ENCODE results near the gene TMEM234.
A peak's percentile ranks its signal among the peaks of the same experiment; 100 is the strongest.

TMEM234 gene

DNA sequence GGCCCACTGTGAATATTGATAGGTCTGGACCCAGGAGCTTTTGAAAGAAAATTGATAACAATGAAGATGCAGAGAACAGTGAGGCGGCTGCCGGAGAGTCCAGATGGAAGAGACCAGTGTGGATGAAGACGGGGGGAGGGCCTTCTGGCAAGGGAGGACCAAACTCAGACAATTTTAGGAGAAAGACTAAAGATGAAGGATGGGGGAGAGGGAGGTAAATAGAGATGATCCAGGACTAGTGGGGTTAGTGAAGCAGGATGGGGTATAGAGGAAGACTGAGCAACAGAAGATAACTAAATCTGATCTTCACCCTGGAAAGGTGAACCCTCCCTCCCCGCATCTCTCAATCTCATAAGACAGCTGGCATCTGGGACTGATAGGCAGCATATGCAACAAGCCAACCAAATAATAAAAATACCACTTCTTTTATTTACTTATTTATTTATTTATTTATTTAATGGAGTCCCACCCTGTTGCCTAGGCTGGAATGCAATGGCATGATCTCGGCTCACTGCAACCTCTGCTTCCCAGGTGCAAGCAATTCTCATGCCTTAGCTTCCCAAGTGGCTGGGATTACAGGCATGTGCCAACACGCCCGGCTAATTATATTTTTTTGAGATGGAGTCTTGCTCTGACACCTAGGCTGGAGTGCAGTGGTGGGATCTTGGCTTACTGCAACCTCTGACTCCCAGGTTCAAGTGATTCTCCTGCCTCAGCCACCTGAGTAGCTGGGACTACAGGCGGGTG is 10.6 kb upstream of the TMEM234 start:
- WGBS (ENCODE audit: extremely low coverage, insufficient coverage, low lambda C conversion rate): no CpG with 5 or more reads among the region's 8 CpGs
- H4K8ac ChIP-seq (ENCODE audit: low read depth, low read length): no peak overlapping the region
- H3K4me1 ChIP-seq (ENCODE audit: control insufficient read depth, low read depth, low read length): no peaks in the 10 kb centered on the region
- no peaks in the 10 kb centered on the region for H3K79me2 ChIP-seq (ENCODE audit: control insufficient read depth, insufficient read depth, low read length)
- H3K27me3 ChIP-seq (ENCODE audit: insufficient read depth, low read length, poor library complexity): no peaks in the 10 kb centered on the region
- H3K9ac ChIP-seq (ENCODE audit: low read length): no peak overlapping the region
- H2BK120ac ChIP-seq (ENCODE audit: low read depth, low read length): no peak overlapping the region
- H3K23ac ChIP-seq (ENCODE audit: low read length): no peak overlapping the region
- no peak overlapping the region for H3K56ac ChIP-seq (ENCODE audit: low read length)
- H2BK5ac ChIP-seq (ENCODE audit: low read length): no peak overlapping the region
- H3K18ac ChIP-seq (ENCODE audit: low read length): no peak overlapping the region
- no peak overlapping the region for H3K27ac ChIP-seq (ENCODE audit: low read depth, low read length)
- no peak overlapping the region for H4K5ac ChIP-seq (ENCODE audit: low read length)
- peaks cover 13% of the 10 kb centered on the region for H3K36me3 ChIP-seq (ENCODE audit: control insufficient read depth, insufficient read depth, low read length)
- H3K4me2 ChIP-seq (ENCODE audit: low read length): no peak overlapping the region
- no peak overlapping the region for H3K4ac ChIP-seq (ENCODE audit: low read depth, low read length)
- no peak for DNase-seq
- no peak overlapping the region for H2BK15ac ChIP-seq (replicated peaks; ENCODE audit: low read depth)
- no peaks in the 10 kb centered on the region for H3K79me1 ChIP-seq (ENCODE audit: low read length)
- H2AK5ac ChIP-seq (ENCODE audit: low read length): no peak overlapping the region
- H3K4me3 ChIP-seq (ENCODE audit: low read length): no peak overlapping the region

DNA sequence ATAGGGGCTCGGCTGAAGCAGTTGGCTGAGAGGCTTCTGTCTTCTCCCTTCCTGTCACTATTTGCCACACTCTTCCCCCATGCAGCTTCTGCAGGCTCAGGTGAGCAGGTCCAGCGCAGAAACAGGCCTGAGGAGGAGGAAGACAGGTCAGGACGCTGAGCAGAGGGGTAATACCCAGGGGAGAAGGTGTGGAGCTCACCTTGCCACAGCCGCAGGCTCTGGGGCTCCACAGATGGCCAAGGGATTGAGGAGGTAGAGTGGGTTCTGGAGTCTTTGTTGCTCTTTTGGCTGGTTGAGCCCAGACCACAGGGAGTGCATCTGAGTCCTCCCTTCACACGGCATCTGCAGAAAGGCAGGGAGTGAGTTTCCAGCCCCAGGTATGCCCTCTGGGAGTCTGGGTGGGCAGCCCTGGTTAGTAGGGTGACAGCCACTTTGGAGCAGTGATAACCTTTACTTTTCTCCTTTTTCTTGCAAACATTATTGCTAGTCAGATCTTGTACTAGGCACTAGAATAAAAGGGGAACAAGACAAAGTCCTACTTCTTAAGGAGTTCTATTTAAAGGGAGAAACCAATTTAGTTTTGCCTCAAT is 9.8 kb upstream of the TMEM234 start:
- Histone ChIP-seq H2BK5ac (ENCODE audit: low read length) (no peak overlapping the region), H3K4me2 (ENCODE audit: low read length) (no peak overlapping the region), H4K5ac (ENCODE audit: low read length) (no peak overlapping the region), H3K27me3 (ENCODE audit: insufficient read depth, low read length, poor library complexity) (no peaks in the 10 kb centered on the region), H3K79me1 (ENCODE audit: low read length) (no peaks in the 10 kb centered on the region), H3K36me3 (ENCODE audit: control insufficient read depth, insufficient read depth, low read length) (peaks cover 13% of the 10 kb centered on the region), H3K23ac (ENCODE audit: low read length) (no peak overlapping the region), H4K8ac (ENCODE audit: low read depth, low read length) (no peak overlapping the region), H3K27ac (ENCODE audit: low read depth, low read length) (no peak overlapping the region), H3K4me1 (ENCODE audit: control insufficient read depth, low read depth, low read length) (no peaks in the 10 kb centered on the region), H3K9ac (ENCODE audit: low read length) (no peak overlapping the region), H3K4me3 (ENCODE audit: low read length) (no peak overlapping the region), H2BK15ac (replicated peaks; ENCODE audit: low read depth) (no peak overlapping the region), H3K4ac (ENCODE audit: low read depth, low read length) (no peak overlapping the region), H2BK120ac (ENCODE audit: low read depth, low read length) (no peak overlapping the region), H3K56ac (ENCODE audit: low read length) (no peak overlapping the region), H3K79me2 (ENCODE audit: control insufficient read depth, insufficient read depth, low read length) (no peaks in the 10 kb centered on the region), H3K18ac (ENCODE audit: low read length) (no peak overlapping the region), H2AK5ac (ENCODE audit: low read length) (no peak overlapping the region)
- WGBS (ENCODE audit: extremely low coverage, insufficient coverage, low lambda C conversion rate): no CpG with 5 or more reads among the region's 5 CpGs
- no peak for DNase-seq

DNA sequence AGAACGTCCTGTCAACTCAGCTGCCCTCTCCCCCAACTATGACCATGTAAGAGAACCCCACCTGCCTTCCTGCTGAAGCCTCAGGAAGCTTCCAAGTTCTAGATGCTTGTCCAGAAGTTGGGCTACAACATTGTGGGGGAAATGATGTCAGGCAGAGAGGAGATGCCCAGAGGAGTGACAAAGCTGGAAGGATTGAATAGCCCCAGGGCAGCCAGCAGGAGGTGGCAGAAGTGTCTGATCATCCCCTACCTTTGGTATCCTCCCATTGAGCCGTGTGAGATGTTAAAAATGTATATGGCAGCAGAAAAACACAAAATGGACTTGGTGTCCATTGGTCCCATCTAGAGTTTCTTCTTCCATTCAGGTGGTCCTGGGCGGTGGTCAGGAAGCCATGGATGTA is 6.6 kb upstream of the TMEM234 start:
- Histone ChIP-seq H3K27me3 (ENCODE audit: insufficient read depth, low read length, poor library complexity) (no peaks in the 10 kb centered on the region), H2AK5ac (ENCODE audit: low read length) (no peak overlapping the region), H3K36me3 (ENCODE audit: control insufficient read depth, insufficient read depth, low read length) (peaks cover 20% of the 10 kb centered on the region), H4K5ac (ENCODE audit: low read length) (no peak overlapping the region), H3K9ac (ENCODE audit: low read length) (no peak overlapping the region), H3K18ac (ENCODE audit: low read length) (no peak overlapping the region), H3K4me2 (ENCODE audit: low read length) (no peak overlapping the region), H3K27ac (ENCODE audit: low read depth, low read length) (no peak overlapping the region), H2BK5ac (ENCODE audit: low read length) (no peak overlapping the region), H4K8ac (ENCODE audit: low read depth, low read length) (no peak overlapping the region), H3K23ac (ENCODE audit: low read length) (no peak overlapping the region), H3K4me3 (ENCODE audit: low read length) (no peak overlapping the region), H3K79me2 (ENCODE audit: control insufficient read depth, insufficient read depth, low read length) (peaks cover 4% of the 10 kb centered on the region), H3K79me1 (ENCODE audit: low read length) (peaks cover 5% of the 10 kb centered on the region), H3K4me1 (ENCODE audit: control insufficient read depth, low read depth, low read length) (no peaks in the 10 kb centered on the region), H3K4ac (ENCODE audit: low read depth, low read length) (no peak overlapping the region), H2BK15ac (replicated peaks; ENCODE audit: low read depth) (no peak overlapping the region), H2BK120ac (ENCODE audit: low read depth, low read length) (no peak overlapping the region), H3K56ac (ENCODE audit: low read length) (no peak overlapping the region)
- no CpG with 5 or more reads among the region's 3 CpGs for WGBS (ENCODE audit: extremely low coverage, insufficient coverage, low lambda C conversion rate)
- no peak for DNase-seq

DNA sequence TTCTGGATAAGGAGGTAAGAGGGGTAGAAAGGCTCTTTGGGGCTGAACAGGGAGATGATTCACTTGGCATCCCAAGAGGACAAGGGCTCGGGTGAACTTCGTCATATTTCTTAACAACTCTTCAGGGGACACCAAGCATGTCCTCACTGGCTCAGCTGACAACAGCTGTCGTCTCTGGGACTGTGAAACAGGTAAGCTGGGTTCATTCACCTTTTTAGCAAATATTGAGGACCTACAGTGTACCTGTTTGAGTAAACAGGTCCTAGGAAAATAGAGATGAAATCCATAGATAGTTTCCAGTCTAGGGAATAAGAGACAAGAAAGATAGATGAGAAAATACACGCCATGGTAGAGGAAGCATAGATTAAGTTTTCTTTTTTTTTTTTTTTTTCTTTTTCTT is 2.1 kb upstream of the TMEM234 start:
- H3K36me3 ChIP-seq (ENCODE audit: control insufficient read depth, insufficient read depth, low read length): peaks cover 15% of the 10 kb centered on the region
- H3K4ac ChIP-seq (ENCODE audit: low read depth, low read length): no peak overlapping the region
- H3K79me1 ChIP-seq (ENCODE audit: low read length): peaks cover 17% of the 10 kb centered on the region
- no peak overlapping the region for H3K27ac ChIP-seq (ENCODE audit: low read depth, low read length)
- no peak overlapping the region for H4K8ac ChIP-seq (ENCODE audit: low read depth, low read length)
- no peak overlapping the region for H2AK5ac ChIP-seq (ENCODE audit: low read length)
- H3K27me3 ChIP-seq (ENCODE audit: insufficient read depth, low read length, poor library complexity): no peaks in the 10 kb centered on the region
- H3K56ac ChIP-seq (ENCODE audit: low read length): no peak overlapping the region
- H3K4me2 ChIP-seq (ENCODE audit: low read length): no peak overlapping the region
- no peak overlapping the region for H3K4me3 ChIP-seq (ENCODE audit: low read length)
- no peak overlapping the region for H3K18ac ChIP-seq (ENCODE audit: low read length)
- no peak overlapping the region for H3K9ac ChIP-seq (ENCODE audit: low read length)
- H2BK120ac ChIP-seq (ENCODE audit: low read depth, low read length): no peak overlapping the region
- no peak overlapping the region for H2BK15ac ChIP-seq (replicated peaks; ENCODE audit: low read depth)
- no peak for DNase-seq
- WGBS (ENCODE audit: extremely low coverage, insufficient coverage, low lambda C conversion rate): no CpG with 5 or more reads among the region's 4 CpGs
- H2BK5ac ChIP-seq (ENCODE audit: low read length): no peak overlapping the region
- H3K4me1 ChIP-seq (ENCODE audit: control insufficient read depth, low read depth, low read length): peaks cover 5% of the 10 kb centered on the region
- no peak overlapping the region for H4K5ac ChIP-seq (ENCODE audit: low read length)
- peaks cover 16% of the 10 kb centered on the region for H3K79me2 ChIP-seq (ENCODE audit: control insufficient read depth, insufficient read depth, low read length)
- H3K23ac ChIP-seq (ENCODE audit: low read length): no peak overlapping the region

DNA sequence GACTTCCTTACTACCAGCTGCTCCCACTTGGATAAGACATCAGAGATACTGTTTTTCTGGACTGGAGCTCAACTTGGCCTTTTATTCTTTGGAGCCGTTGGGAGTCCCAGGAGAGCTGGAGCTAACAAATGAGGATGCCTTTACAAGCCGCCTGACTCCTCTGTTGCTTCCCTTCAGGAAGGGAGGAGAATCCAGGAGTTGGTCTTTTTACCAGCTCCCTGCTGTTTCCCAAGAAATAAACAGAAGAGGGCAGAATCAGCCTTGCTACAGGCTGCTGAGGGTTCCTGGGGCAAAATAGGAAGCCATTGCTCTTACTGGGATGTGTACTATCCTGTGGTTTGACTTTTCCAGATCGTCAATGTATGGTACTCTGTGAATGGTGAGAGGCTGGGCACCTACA is 1.5 kb upstream of the TMEM234 start:
- H3K23ac ChIP-seq (ENCODE audit: low read length): no peak overlapping the region
- no peak overlapping the region for H2BK15ac ChIP-seq (replicated peaks; ENCODE audit: low read depth)
- no peak overlapping the region for H2BK120ac ChIP-seq (ENCODE audit: low read depth, low read length)
- peaks cover 17% of the 10 kb centered on the region for H3K79me1 ChIP-seq (ENCODE audit: low read length)
- H3K9ac ChIP-seq (ENCODE audit: low read length): no peak overlapping the region
- H3K56ac ChIP-seq (ENCODE audit: low read length): no peak overlapping the region
- no peak overlapping the region for H3K27ac ChIP-seq (ENCODE audit: low read depth, low read length)
- peaks cover 13% of the 10 kb centered on the region for H3K36me3 ChIP-seq (ENCODE audit: control insufficient read depth, insufficient read depth, low read length)
- no peak overlapping the region for H4K8ac ChIP-seq (ENCODE audit: low read depth, low read length)
- no peak overlapping the region for H2AK5ac ChIP-seq (ENCODE audit: low read length)
- H3K4me1 ChIP-seq (ENCODE audit: control insufficient read depth, low read depth, low read length): peaks cover 5% of the 10 kb centered on the region
- H4K5ac ChIP-seq (ENCODE audit: low read length): no peak overlapping the region
- no CpG with 5 or more reads among the region's 3 CpGs for WGBS (ENCODE audit: extremely low coverage, insufficient coverage, low lambda C conversion rate)
- no peaks in the 10 kb centered on the region for H3K27me3 ChIP-seq (ENCODE audit: insufficient read depth, low read length, poor library complexity)
- no peak overlapping the region for H3K4me3 ChIP-seq (ENCODE audit: low read length)
- H3K4ac ChIP-seq (ENCODE audit: low read depth, low read length): no peak overlapping the region
- H3K79me2 ChIP-seq (ENCODE audit: control insufficient read depth, insufficient read depth, low read length): peaks cover 16% of the 10 kb centered on the region
- H3K4me2 ChIP-seq (ENCODE audit: low read length): no peak overlapping the region
- no peak overlapping the region for H3K18ac ChIP-seq (ENCODE audit: low read length)
- H2BK5ac ChIP-seq (ENCODE audit: low read length): no peak overlapping the region
- peak; percentile 27 for DNase-seq

Measured in mesendoderm (in vitro differentiated cells).